CD4-positive, alpha-beta T cell (primary cell): ENCODE results near the gene SSBP2. TPM values are rescaled to one million over a fixed set of nuclear protein-coding genes. Genes with fewer than 3 reads are reported as not detected.

Experiments
- ATAC-seq: fragments of 200-7000 bp; cut with Tn5 transposase; one replicate; pipeline ENCODE4 v1.10.0; 2022; ENCODE audit warnings: mild to moderate bottlenecking; ENCODE audit not compliant: poor library complexity
- CTCF ChIA-PET: fragments of 350-600 bp; sonication (Branson Sonifier 250); formaldehyde crosslinking; loops from one replicate; lab custom pipeline; 2021; ENCODE audit warnings: antibody characterized with exemption, inconsistent platforms; lab: Charles Lee
- POLR2A ChIA-PET: fragments of 350-600 bp; sonication (Branson Sonifier 250); formaldehyde crosslinking; loops from one replicate; lab custom pipeline; 2021; ENCODE audit warnings: antibody characterized with exemption, inconsistent platforms; lab: Charles Lee
- DNase-seq, 14 experiments: peaks; one replicate each; pipeline ENCODE4 v3.0.0-alpha.2; 2013 to 2020; ENCODE audit warnings: mixed read lengths in 2 of 14
- H3K27ac ChIP-seq, 2 donors: one replicate each; pipeline versions ENCODE4 v1.5.1 to v1.7.0; 2013; ENCODE audit warnings: low read length in 2 of 2, low read depth in 1 of 2, mild to moderate bottlenecking in 1 of 2
- H3K27me3 ChIP-seq, 2 experiments: 1 replicate in 1 of 2; 2 replicates in 1 of 2; pipeline versions ENCODE4 v1.6.1 to v1.7.0; 2013; ENCODE audit warnings: low read length in 2 of 2, control low read depth in 1 of 2, mild to moderate bottlenecking in 1 of 2, moderate library complexity in 1 of 2; ENCODE audit not compliant: insufficient read depth in 2 of 2, control insufficient read depth in 1 of 2
- H3K36me3 ChIP-seq: one replicate; pipeline ENCODE4 v1.6.1; 2013; ENCODE audit warnings: low read length, control low read depth; ENCODE audit not compliant: insufficient read depth
- H3K4me1 ChIP-seq: one replicate; pipeline ENCODE4 v1.6.1; 2013; ENCODE audit warnings: low read length, control low read depth; ENCODE audit not compliant: insufficient read depth
- H3K4me3 ChIP-seq: one replicate; pipeline ENCODE4 v1.5.1; 2013; ENCODE audit warnings: mild to moderate bottlenecking, low read length, moderate library complexity
- H3K9me3 ChIP-seq, 2 experiments: 1 replicate in 1 of 2; 2 replicates in 1 of 2; pipeline versions ENCODE4 v1.6.1 to v1.7.0; 2013; ENCODE audit warnings: low read length in 2 of 2, mild to moderate bottlenecking in 2 of 2, control low read depth in 1 of 2, moderate library complexity in 1 of 2; ENCODE audit not compliant: control insufficient read depth in 1 of 2, insufficient read depth in 1 of 2
- H3K27ac Mint-ChIP-seq: one replicate; pipeline ENCODE4 v1.8.0; 2020; ENCODE audit warnings: mixed read lengths
- H3K27me3 Mint-ChIP-seq: one replicate; pipeline ENCODE4 v1.8.0; 2021; ENCODE audit warnings: mixed read lengths
- H3K36me3 Mint-ChIP-seq: one replicate; pipeline ENCODE4 v1.8.0; 2021; ENCODE audit warnings: low read depth, mixed read lengths
- H3K4me1 Mint-ChIP-seq: one replicate; pipeline ENCODE4 v1.8.0; 2021; ENCODE audit warnings: low read depth, mixed read lengths
- H3K4me3 Mint-ChIP-seq: one replicate; pipeline ENCODE4 v1.8.0; 2020; ENCODE audit warnings: mild to moderate bottlenecking, mixed read lengths
- H3K9me3 Mint-ChIP-seq: one replicate; pipeline ENCODE4 v1.8.0; 2020; ENCODE audit warnings: mixed read lengths
- intact Hi-C, 2 experiments: fragments of 100-400 bp; cut with DNase I in 1 of 2; cut with micrococcal nuclease in 1 of 2; formaldehyde crosslinking; loops; one replicate each; pipeline versions ENCODE4 v1.15.1 to v1.9.0; 2023 to 2025; cut with DNase I, micrococcal nuclease
- total RNA-seq, 174 experiments: library from RNA in 2 of 174; stranded (reverse) in 2 of 174; gene quantifications; one replicate each; pipeline ENCODE4 v1.2.3 and lab custom pipeline; 2021 to 2026
- TF ChIP-seq, protein P1 (sequence below): fragments of 200-600 bp; IDR thresholded peaks from one replicate; pipeline ENCODE4 v1.8.0; 2022; ENCODE audit warnings: antibody characterized with exemption, mild to moderate bottlenecking

The SSBP2 gene
- total RNA-seq, 2 experiments from 2014 or later = 33.5 to 36.3 TPM

DNA sequence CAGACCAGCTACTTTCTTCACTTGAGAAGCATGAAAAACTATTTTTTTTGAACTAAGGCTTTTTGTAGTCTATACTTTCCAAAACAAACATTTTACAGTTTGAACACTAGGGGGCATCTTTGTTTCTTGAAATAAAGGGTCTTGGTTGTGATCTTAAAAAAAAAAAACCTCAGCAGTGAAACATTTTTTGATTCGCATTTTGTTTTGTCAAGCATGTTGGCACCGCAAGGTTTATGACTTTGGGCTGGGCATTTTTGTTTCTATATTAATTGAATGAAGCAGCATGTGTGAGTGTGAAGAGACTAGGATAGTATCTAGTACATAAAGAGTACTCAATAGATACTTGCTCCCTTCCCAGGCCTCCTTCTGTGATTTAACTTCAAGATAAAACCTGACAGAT, 325.3 kb downstream of the SSBP2 start:
- Histone ChIP-seq H3K27me3 (no peaks in the 10 kb centered on the region), H3K4me1 (no peaks in the 10 kb centered on the region), H3K9me3 (no peaks in the 10 kb centered on the region), H3K27ac (peak overlapping the region in 1 of 2 donors; percentile 3), H3K4me3 (no peak overlapping the region), H3K36me3 (no peaks in the 10 kb centered on the region)
- Mint-ChIP-seq H3K4me3 (no peak overlapping the region), H3K27me3 (no peaks in the 10 kb centered on the region), H3K36me3 (peaks cover 31% of the 10 kb centered on the region), H3K27ac (peak overlapping the region; percentile 3), H3K4me1 (peaks cover 11% of the 10 kb centered on the region), H3K9me3 (no peaks in the 10 kb centered on the region)
- intact Hi-C loops = loop anchor here (1.0 to 5.0 kb wide), 7 partner anchors 327 to 800 kb away; partner anchors contain the start of gene SSBP2 (in 1 of the 2)
- ChIA-PET POLR2A (interaction anchor here (0.9 to 3.1 kb wide), 2 partner anchors 427 to 740 kb away, joined by 3 to 9 read pairs; no protein-coding TSS in a partner anchor), CTCF (interaction anchor here (0.7 to 1.5 kb wide), 3 partner anchors 426 to 800 kb away, joined by 3 to 5 read pairs (median 4); no protein-coding TSS in a partner anchor)
- DNase-seq (peak in 3 of 14 experiments; percentile 55 to 61 (median 57)), ATAC-seq (peak; percentile 71)
- TF ChIP-seq, protein P1, sequence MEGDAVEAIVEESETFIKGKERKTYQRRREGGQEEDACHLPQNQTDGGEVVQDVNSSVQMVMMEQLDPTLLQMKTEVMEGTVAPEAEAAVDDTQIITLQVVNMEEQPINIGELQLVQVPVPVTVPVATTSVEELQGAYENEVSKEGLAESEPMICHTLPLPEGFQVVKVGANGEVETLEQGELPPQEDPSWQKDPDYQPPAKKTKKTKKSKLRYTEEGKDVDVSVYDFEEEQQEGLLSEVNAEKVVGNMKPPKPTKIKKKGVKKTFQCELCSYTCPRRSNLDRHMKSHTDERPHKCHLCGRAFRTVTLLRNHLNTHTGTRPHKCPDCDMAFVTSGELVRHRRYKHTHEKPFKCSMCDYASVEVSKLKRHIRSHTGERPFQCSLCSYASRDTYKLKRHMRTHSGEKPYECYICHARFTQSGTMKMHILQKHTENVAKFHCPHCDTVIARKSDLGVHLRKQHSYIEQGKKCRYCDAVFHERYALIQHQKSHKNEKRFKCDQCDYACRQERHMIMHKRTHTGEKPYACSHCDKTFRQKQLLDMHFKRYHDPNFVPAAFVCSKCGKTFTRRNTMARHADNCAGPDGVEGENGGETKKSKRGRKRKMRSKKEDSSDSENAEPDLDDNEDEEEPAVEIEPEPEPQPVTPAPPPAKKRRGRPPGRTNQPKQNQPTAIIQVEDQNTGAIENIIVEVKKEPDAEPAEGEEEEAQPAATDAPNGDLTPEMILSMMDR = peak; percentile 89

DNA sequence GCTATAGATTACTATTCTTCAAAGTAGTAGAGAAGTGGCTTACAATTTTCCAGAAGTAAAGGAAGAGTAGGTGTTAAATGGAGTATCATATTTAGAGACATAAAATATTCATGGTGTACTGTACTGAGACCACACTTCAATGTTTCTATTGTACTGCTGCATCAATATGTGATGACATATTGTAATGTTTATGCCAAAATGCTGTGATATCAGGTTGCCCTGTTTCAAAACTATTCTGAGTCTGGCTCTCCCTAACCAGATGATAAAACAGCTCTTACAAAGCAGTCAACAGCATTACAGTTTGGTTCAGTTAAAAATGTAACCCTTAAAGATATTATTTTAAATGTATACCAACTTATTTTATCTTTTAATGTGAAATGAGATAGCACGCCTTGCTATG, 326.2 kb downstream of the SSBP2 start:
- Histone ChIP-seq H3K4me1 (no peaks in the 10 kb centered on the region), H3K9me3 (no peaks in the 10 kb centered on the region), H3K36me3 (peaks cover 5% of the 10 kb centered on the region), H3K27me3 (no peaks in the 10 kb centered on the region), H3K27ac (no peak overlapping the region), H3K4me3 (no peak overlapping the region)
- Mint-ChIP-seq H3K27me3 (no peaks in the 10 kb centered on the region), H3K4me1 (peaks cover 11% of the 10 kb centered on the region), H3K4me3 (no peak overlapping the region), H3K27ac (no peak overlapping the region), H3K9me3 (no peaks in the 10 kb centered on the region), H3K36me3 (peaks cover 39% of the 10 kb centered on the region)
- POLR2A ChIA-PET = interaction anchor here (3.1 kb wide), 1 partner anchor 741 kb away, joined by 9 read pairs; no protein-coding TSS in a partner anchor
- intact Hi-C loops = loop anchor here (1.0 to 5.0 kb wide), 7 partner anchors 328 to 801 kb away; partner anchors contain the start of gene SSBP2 (in 1 of the 2)
- CTCF ChIA-PET = interaction anchor here (0.7 to 1.5 kb wide), 3 partner anchors 426 to 801 kb away, joined by 3 to 5 read pairs (median 4); no protein-coding TSS in a partner anchor
- ATAC-seq (no peak), DNase-seq (no peak)
- TF ChIP-seq, protein P1 = no peak

DNA sequence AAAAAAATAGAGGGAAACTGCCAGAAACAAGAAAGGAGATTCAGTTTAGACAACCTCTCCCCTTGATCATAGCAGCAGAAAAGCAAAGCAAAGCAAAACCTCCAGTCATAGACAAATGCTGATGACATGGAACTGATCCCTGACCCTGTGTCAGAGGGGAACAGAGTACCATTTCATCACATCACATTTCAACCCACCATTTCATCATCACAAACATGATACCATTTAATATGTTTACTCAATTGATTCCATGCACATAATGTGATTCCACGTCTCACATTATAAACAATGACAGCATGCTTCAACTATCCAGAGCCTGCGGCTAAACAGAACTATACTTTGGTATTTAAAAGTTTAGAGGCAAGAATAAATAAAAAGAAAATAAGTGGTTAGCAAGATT, 328.2 kb downstream of the SSBP2 start:
- H3K4me1 Mint-ChIP-seq = peaks cover 11% of the 10 kb centered on the region
- H3K27me3 ChIP-seq = no peaks in the 10 kb centered on the region
- ChIA-PET POLR2A (interaction anchor here (1.1 kb wide), 1 partner anchor 743 kb away, joined by 3 read pairs; no protein-coding TSS in a partner anchor), CTCF (interaction anchor here (1.0 kb wide), 1 partner anchor 743 kb away, joined by 3 read pairs; no protein-coding TSS in a partner anchor)
- intact Hi-C loops = no loop called here
- no peak overlapping the region for H3K27ac Mint-ChIP-seq
- no peaks in the 10 kb centered on the region for H3K4me1 ChIP-seq
- H3K4me3 Mint-ChIP-seq = no peak overlapping the region
- H3K27ac ChIP-seq = no peak overlapping the region
- H3K9me3 Mint-ChIP-seq = no peaks in the 10 kb centered on the region
- H3K36me3 ChIP-seq = peaks cover 11% of the 10 kb centered on the region
- TF ChIP-seq, protein P1 = no peak
- H3K4me3 ChIP-seq = no peak overlapping the region
- ATAC-seq (no peak), DNase-seq (no peak)
- no peaks in the 10 kb centered on the region for H3K27me3 Mint-ChIP-seq
- peaks cover 59% of the 10 kb centered on the region for H3K36me3 Mint-ChIP-seq
- no peaks in the 10 kb centered on the region for H3K9me3 ChIP-seq
